BE2C (cell line): ENCODE results near the gene TGFBR2.

Experiments used
- DNase-seq: peaks from one replicate; pipeline ENCODE4 v3.0.0-alpha.2; 2020
- H3K27me3 ChIP-seq: fragments of 250-450 bp; sonication (Bioruptor Pico); 2 replicates; pipeline ENCODE4 v1.5.1; 2020; ENCODE audit warnings: mild to moderate bottlenecking
- H3K36me3 ChIP-seq: fragments of 250-450 bp; sonication (Bioruptor Pico); 2 replicates; pipeline ENCODE4 v1.5.1; 2020; ENCODE audit warnings: mild to moderate bottlenecking
- H3K4me1 ChIP-seq: fragments of 250-450 bp; sonication (Bioruptor Pico); 2 replicates; pipeline ENCODE4 v1.5.1; 2020
- H3K4me3 ChIP-seq: 2 replicates; pipeline ENCODE4 v1.5.1; 2011; ENCODE audit warnings: low read depth, low read length
- H3K9me3 ChIP-seq: fragments of 250-450 bp; sonication (Bioruptor Pico); 2 replicates; pipeline ENCODE4 v1.5.1; 2020
- CTCF ChIP-seq: IDR thresholded peaks from 2 replicates; pipeline ENCODE4 v1.5.1; 2012; ENCODE audit warnings: mild to moderate bottlenecking, low read depth, low read length

The TGFBR2 gene

DNA sequence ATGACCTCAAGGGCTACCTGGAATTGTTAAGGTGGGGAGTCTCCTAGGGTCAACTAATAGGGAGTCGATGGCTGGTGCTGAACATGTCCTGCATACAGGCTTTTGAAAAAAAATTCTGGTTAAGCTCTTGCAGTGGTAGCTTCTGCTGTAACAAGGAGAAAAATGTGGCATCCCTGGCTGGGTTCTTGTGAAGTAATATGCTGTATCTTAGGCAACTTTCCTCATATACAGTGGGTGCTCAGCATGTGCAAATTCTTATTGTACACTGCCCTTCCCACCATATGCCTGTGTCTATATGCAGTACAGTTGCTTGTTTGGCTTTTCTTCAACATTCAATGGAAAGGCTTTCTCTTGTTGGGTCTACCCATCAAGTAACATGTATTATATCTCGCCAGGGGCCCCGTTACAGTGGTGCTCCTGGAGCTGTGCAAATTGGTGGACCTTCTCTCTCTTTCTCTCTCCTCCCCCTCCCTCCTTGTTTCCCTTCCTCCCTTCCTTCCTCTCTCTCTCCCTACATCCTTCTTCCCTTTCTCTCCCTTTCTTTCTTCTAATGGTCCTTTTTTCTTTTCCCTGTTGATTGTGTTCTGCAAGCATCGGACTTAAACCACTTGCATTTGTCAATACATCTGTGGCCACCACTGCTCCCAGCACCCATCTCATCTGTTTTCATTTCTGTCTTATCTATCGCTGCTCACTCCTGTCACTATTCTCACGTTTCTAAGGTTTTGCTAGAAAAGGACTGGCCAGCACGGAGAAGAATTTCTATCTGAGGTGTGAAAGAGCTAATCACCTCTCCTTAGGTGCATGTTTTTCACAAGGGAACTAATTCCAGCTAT is 35.2 kb downstream of the TGFBR2 start:
- TF ChIP-seq CTCF: no peak
- Histone ChIP-seq H3K27me3 (no peaks in the 10 kb centered on the region), H3K9me3 (no peaks in the 10 kb centered on the region), H3K4me3 (no peak overlapping the region), H3K36me3 (no peaks in the 10 kb centered on the region), H3K4me1 (no peaks in the 10 kb centered on the region)
- no peak for DNase-seq

- no peaks in the 10 kb centered on the region for H3K27me3 ChIP-seq
- H3K9me3 ChIP-seq: no peaks in the 10 kb centered on the region
- no peaks in the 10 kb centered on the region for H3K36me3 ChIP-seq
- H3K4me3 ChIP-seq: no peak overlapping the region
- H3K4me1 ChIP-seq: no peaks in the 10 kb centered on the region
- no peak for DNase-seq
- no peak for TF ChIP-seq CTCF
These were observed 36.5 kb downstream of the TGFBR2 start for GRCh38 chr3:30642849-30643361.

GRCh38 chr3:30643763-30644462 is 37.5 kb downstream of the TGFBR2 start:
- no peak for DNase-seq
- TF ChIP-seq CTCF: no peak
- H3K4me1 ChIP-seq: no peaks in the 10 kb centered on the region
- no peaks in the 10 kb centered on the region for H3K36me3 ChIP-seq
- no peaks in the 10 kb centered on the region for H3K27me3 ChIP-seq
- no peak overlapping the region for H3K4me3 ChIP-seq
- H3K9me3 ChIP-seq: no peaks in the 10 kb centered on the region

DNA sequence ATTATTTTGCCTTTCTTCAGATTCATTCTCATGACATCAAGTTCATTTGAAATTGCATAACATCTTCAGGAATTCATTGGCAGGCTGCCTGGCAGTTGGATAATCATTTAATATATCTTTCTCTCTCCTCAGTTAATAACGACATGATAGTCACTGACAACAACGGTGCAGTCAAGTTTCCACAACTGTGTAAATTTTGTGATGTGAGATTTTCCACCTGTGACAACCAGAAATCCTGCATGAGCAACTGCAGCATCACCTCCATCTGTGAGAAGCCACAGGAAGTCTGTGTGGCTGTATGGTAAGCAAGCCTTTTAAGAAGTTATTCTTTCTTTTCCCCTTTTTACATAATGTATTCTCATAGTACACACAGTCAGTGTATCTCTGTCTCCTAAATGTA is 38.2 kb downstream of the TGFBR2 start:
- H3K4me1 ChIP-seq: no peaks in the 10 kb centered on the region

GRCh38 chr3:30645077-30645476 is 38.7 kb downstream of the TGFBR2 start:
- H3K4me1 ChIP-seq: no peaks in the 10 kb centered on the region

More for the DNA sequence above, 38.2 kb downstream of the TGFBR2 start:
- TF ChIP-seq CTCF: no peak
- H3K4me3 ChIP-seq: no peak overlapping the region
- H3K36me3 ChIP-seq: no peaks in the 10 kb centered on the region
- no peaks in the 10 kb centered on the region for H3K27me3 ChIP-seq
- DNase-seq: no peak
- H3K9me3 ChIP-seq: no peaks in the 10 kb centered on the region

More at GRCh38 chr3:30645077-30645476, 38.7 kb downstream of the TGFBR2 start:
- H3K4me3 ChIP-seq: no peak overlapping the region
- no peaks in the 10 kb centered on the region for H3K9me3 ChIP-seq
- no peak for DNase-seq
- no peak for TF ChIP-seq CTCF
- H3K27me3 ChIP-seq: no peaks in the 10 kb centered on the region
- H3K36me3 ChIP-seq: no peaks in the 10 kb centered on the region
